Measurements from ENCODE around the gene TCL1B.

The TCL1B gene

GRCh38 chr14:95651821-95652583, 34.2 kb upstream of the TCL1B start:
- TF ChIP-seq CTCF (IDR thresholded peaks at IDR 0.05; ENCODE audit: insufficient read depth, low read depth, low read length, missing control alignments): no peak
- H3K4me3 ChIP-seq (ENCODE audit: low read depth, low read length): no peak overlapping the region
- no peak for DNase-seq (ENCODE audit: low read depth)

GRCh38 chr14:95652690-95653089, 33.5 kb upstream of the TCL1B start:
- H3K4me3 ChIP-seq (ENCODE audit: low read depth, low read length): no peak overlapping the region
- DNase-seq (ENCODE audit: low read depth): peak; percentile 60
- TF ChIP-seq CTCF (IDR thresholded peaks at IDR 0.05; ENCODE audit: insufficient read depth, low read depth, low read length, missing control alignments): no peak

GRCh38 chr14:95655461-95655860, 30.8 kb upstream of the TCL1B start:
- no peak for DNase-seq (ENCODE audit: low read depth)
- H3K4me3 ChIP-seq (ENCODE audit: low read depth, low read length): no peak overlapping the region
- no peak for TF ChIP-seq CTCF (IDR thresholded peaks at IDR 0.05; ENCODE audit: insufficient read depth, low read depth, low read length, missing control alignments)

- H3K4me3 ChIP-seq (ENCODE audit: low read depth, low read length): no peak overlapping the region
- no peak for DNase-seq (ENCODE audit: low read depth)
- no peak for TF ChIP-seq CTCF (IDR thresholded peaks at IDR 0.05; ENCODE audit: insufficient read depth, low read depth, low read length, missing control alignments)
Observed at GRCh38 chr14:95656634-95657033, 29.6 kb upstream of the TCL1B start.

- no peak for DNase-seq (ENCODE audit: low read depth)
- no peak for TF ChIP-seq CTCF (IDR thresholded peaks at IDR 0.05; ENCODE audit: insufficient read depth, low read depth, low read length, missing control alignments)
- H3K4me3 ChIP-seq (ENCODE audit: low read depth, low read length): no peak overlapping the region
Observed at GRCh38 chr14:95657454-95657853, 28.8 kb upstream of the TCL1B start.

GRCh38 chr14:95659293-95659989, 26.8 kb upstream of the TCL1B start:
- DNase-seq (ENCODE audit: low read depth): no peak
- TF ChIP-seq CTCF (IDR thresholded peaks at IDR 0.05; ENCODE audit: insufficient read depth, low read depth, low read length, missing control alignments): no peak
- no peak overlapping the region for H3K4me3 ChIP-seq (ENCODE audit: low read depth, low read length)

Measured in GM12865 (cell line).